ENCODE data around the gene ZNF630.

GRCh38 chrX:48045410-48046311 is 25.8 kb downstream of the ZNF630 start:
- TF ChIP-seq CTCF (IDR thresholded peaks at IDR 0.05) (no peak), POLR2A (IDR thresholded peaks at IDR 0.05) (no peak), POLR2AphosphoS5 (IDR thresholded peaks at IDR 0.05) (no peak), EP300 (IDR thresholded peaks at IDR 0.05; ENCODE audit: low read depth) (no peak)
